Right lobe of liver (tissue), 4 donors: ENCODE measurements around the gene AFAP1.

ENCODE experiments used
- POLR2A ChIP-seq: fragments of 450-650 bp; IDR thresholded peaks from one replicate; pipeline ENCODE4 v1.6.1; 2017; ENCODE audit warnings: antibody characterized with exemption, mild to moderate bottlenecking
- TF ChIP-seq, protein P1 (sequence below), 4 donors: fragments of 200-600 bp in 3 of 4; fragments of 450-650 bp in 1 of 4; IDR thresholded peaks; one replicate each; pipeline versions ENCODE4 v1.5.1 to v1.8.0; 2016 to 2022; ENCODE audit warnings: antibody characterized with exemption in 4 of 4, mild to moderate bottlenecking in 2 of 4
- donor health status: DM: no; HTN: no; CAD: no.
- donor health status: DM: no; HTN: no; CAD: no.
- donor health status: DM: no; HTN: yes; CAD: no.

DNA sequence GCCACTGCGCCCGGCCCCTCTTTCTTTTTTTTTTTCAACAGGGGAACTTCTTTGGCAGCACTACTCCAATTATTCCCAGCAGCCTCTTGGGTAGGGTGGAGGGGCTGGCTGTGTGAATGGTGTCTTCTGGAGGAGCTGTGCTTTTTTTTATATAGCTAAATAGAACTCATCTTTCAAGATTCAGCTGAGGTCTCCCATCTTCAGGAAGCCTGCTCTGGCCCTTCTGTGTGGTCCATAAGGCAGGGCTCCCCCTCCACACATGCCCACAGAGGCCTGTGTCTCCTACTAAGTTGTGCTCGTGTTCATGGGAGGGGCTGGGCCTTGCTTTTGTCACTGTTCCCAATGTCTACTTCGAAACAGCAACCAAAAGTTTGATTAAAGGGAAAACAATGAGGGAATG, 116.8 kb downstream of the AFAP1 start:
- TF ChIP-seq, protein P1, sequence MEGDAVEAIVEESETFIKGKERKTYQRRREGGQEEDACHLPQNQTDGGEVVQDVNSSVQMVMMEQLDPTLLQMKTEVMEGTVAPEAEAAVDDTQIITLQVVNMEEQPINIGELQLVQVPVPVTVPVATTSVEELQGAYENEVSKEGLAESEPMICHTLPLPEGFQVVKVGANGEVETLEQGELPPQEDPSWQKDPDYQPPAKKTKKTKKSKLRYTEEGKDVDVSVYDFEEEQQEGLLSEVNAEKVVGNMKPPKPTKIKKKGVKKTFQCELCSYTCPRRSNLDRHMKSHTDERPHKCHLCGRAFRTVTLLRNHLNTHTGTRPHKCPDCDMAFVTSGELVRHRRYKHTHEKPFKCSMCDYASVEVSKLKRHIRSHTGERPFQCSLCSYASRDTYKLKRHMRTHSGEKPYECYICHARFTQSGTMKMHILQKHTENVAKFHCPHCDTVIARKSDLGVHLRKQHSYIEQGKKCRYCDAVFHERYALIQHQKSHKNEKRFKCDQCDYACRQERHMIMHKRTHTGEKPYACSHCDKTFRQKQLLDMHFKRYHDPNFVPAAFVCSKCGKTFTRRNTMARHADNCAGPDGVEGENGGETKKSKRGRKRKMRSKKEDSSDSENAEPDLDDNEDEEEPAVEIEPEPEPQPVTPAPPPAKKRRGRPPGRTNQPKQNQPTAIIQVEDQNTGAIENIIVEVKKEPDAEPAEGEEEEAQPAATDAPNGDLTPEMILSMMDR (IDR thresholded peaks at IDR 0.05): no peak
- no peak for TF ChIP-seq POLR2A
